HCT116 (cell line): ENCODE results near the gene CHTF18. TPM values are rescaled to one million over a fixed set of nuclear protein-coding genes. Genes with fewer than 3 reads are reported as not detected.

Experiments
- ATAC-seq: fragments of 200-7000 bp; cut with Tn5 transposase; 2 replicates; pipeline ENCODE4 v1.9.1; 2020; ENCODE audit warnings: mild to moderate bottlenecking, moderate library complexity
- BruUV-seq: library from RNA; stranded (reverse); fragments of 400-500 nt; replicated peaks from 2 replicates; lab custom pipeline; 2021; lab: Mats Ljungman, UMichigan
- CTCF ChIA-PET: fragments of 300-600 bp; sonication (Branson Sonifier 250); formaldehyde crosslinking; loops from one replicate; lab custom pipeline; 2021; ENCODE audit warnings: antibody characterized with exemption; lab: Charles Lee
- POLR2A ChIA-PET: fragments of 300-600, 350-600 bp; sonication (Branson Sonifier 250); formaldehyde crosslinking; loops from one replicate; lab custom pipeline; 2021; ENCODE audit warnings: antibody characterized with exemption; lab: Charles Lee
- RAD21 ChIA-PET, 2 experiments: fragments of 300-600 bp; sonication (Branson Sonifier 250); formaldehyde crosslinking; loops; one replicate each; lab custom pipeline; 2023; ENCODE audit warnings: low total read pairs in 2 of 2; ENCODE audit not compliant: uncharacterized antibody in 2 of 2, unreplicated experiment in 2 of 2, low non-redundant PET in 1 of 2; lab: Charles Lee
- DNase-seq: peaks from one replicate; pipeline ENCODE4 v3.0.0-alpha.2; 2010; ENCODE audit warnings: low read depth, low spot score
- H2AFZ ChIP-seq: fragments of 200-600 bp; shearing (Covaris generic), sonication (generic); 2 replicates; pipeline ENCODE4 v1.6.1; 2017; ENCODE audit warnings: low read depth, mixed run types, mixed read lengths, antibody characterized with exemption, low read length; ENCODE audit not compliant: poor library complexity, severe bottlenecking
- H3K27ac ChIP-seq: 2 replicates; pipeline ENCODE4 v1.5.1; 2012; ENCODE audit warnings: low read depth, low read length
- H3K27me3 ChIP-seq: fragments of 200-600 bp; sonication (generic); 2 replicates; pipeline ENCODE4 v1.6.1; 2016; ENCODE audit warnings: mixed run types, low read length, mixed read lengths; ENCODE audit not compliant: insufficient read depth
- H3K36me3 ChIP-seq, 2 experiments: fragments of 200-500 bp in 1 of 2; fragments of 200-600 bp in 1 of 2; sonication (Bioruptor generic) in 1 of 2; sonication (generic) in 1 of 2; 2 replicates each; pipeline versions ENCODE4 v1.5.1 to v1.6.1; 2014 to 2016; ENCODE audit warnings: low read length in 2 of 2, inconsistent platforms in 1 of 2, mixed read lengths in 1 of 2, mixed run types in 1 of 2; ENCODE audit not compliant: insufficient read depth in 2 of 2, control insufficient read depth in 1 of 2
- H3K4me1 ChIP-seq, 2 experiments: fragments of 200-600 bp in 1 of 2; sonication (generic) in 1 of 2; 2 replicates each; pipeline versions ENCODE4 v1.5.1 to v1.6.1; 2012 to 2017; ENCODE audit warnings: low read length in 2 of 2, inconsistent platforms in 1 of 2, mild to moderate bottlenecking in 1 of 2, mixed read lengths in 1 of 2, mixed run types in 1 of 2, moderate library complexity in 1 of 2; ENCODE audit not compliant: insufficient read depth in 2 of 2, control insufficient read depth in 1 of 2
- H3K4me2 ChIP-seq: fragments of 200-600 bp; sonication (generic); 2 replicates; pipeline ENCODE4 v1.6.1; 2017; ENCODE audit warnings: mixed run types, low read length, mixed read lengths
- H3K4me3 ChIP-seq, 2 experiments: fragments of 200-600 bp in 1 of 2; sonication (generic) in 1 of 2; replicated peaks in 1 of 2; 2 replicates each; pipeline ENCODE4 v1.5.1; 2011 to 2016; ENCODE audit warnings: low read length in 2 of 2, control low read depth in 1 of 2, low read depth in 1 of 2, mild to moderate bottlenecking in 1 of 2, mixed read lengths in 1 of 2, mixed run types in 1 of 2
- H3K79me2 ChIP-seq: fragments of 200-600 bp; sonication (generic); 2 replicates; pipeline ENCODE4 v1.6.1; 2017; ENCODE audit warnings: mild to moderate bottlenecking, mixed run types, low read length, moderate library complexity, mixed read lengths; ENCODE audit not compliant: insufficient read depth
- H3K9ac ChIP-seq: fragments of 200-600 bp; sonication (generic); 2 replicates; pipeline ENCODE4 v1.6.1; 2016; ENCODE audit warnings: low read length, mixed read lengths
- H3K9me2 ChIP-seq: fragments of 200-600 bp; sonication (generic), shearing (Covaris generic); 2 replicates; pipeline ENCODE4 v1.6.1; 2017; ENCODE audit warnings: mixed run types, mild to moderate bottlenecking, moderate library complexity; ENCODE audit not compliant: insufficient read depth
- H3K9me3 ChIP-seq, 2 experiments: fragments of 200-500 bp in 1 of 2; fragments of 200-600 bp in 1 of 2; sonication (Bioruptor generic) in 1 of 2; sonication (generic) in 1 of 2; 2 replicates each; pipeline ENCODE4 v1.6.1; 2014 to 2017; ENCODE audit warnings: low read length in 2 of 2, mixed read lengths in 2 of 2, inconsistent platforms in 1 of 2, low read depth in 1 of 2, mild to moderate bottlenecking in 1 of 2, mixed run types in 1 of 2, moderate library complexity in 1 of 2; ENCODE audit not compliant: control insufficient read depth in 1 of 2, insufficient read depth in 1 of 2
- H4K20me1 ChIP-seq: fragments of 200-600 bp; sonication (generic), shearing (Covaris generic); 2 replicates; pipeline ENCODE4 v1.6.1; 2017; ENCODE audit warnings: mixed run types, mild to moderate bottlenecking, moderate library complexity; ENCODE audit not compliant: insufficient read depth
- CEBPB ChIP-seq: IDR thresholded peaks from 2 replicates; pipeline ENCODE4 v1.6.1; 2012; ENCODE audit warnings: low read depth
- ELF1 ChIP-seq: IDR thresholded peaks from 2 replicates; pipeline ENCODE4 v1.6.1; 2012; ENCODE audit warnings: low read depth, borderline replicate concordance
- FOSL1 ChIP-seq: IDR thresholded peaks from 2 replicates; pipeline ENCODE4 v1.6.1; 2012; ENCODE audit warnings: low read depth
- JUND ChIP-seq: IDR thresholded peaks from 2 replicates; pipeline ENCODE4 v1.6.1; 2012
- POLR2AphosphoS5 ChIP-seq: IDR thresholded peaks from 2 replicates; pipeline ENCODE4 v1.6.1; 2011; ENCODE audit warnings: mild to moderate bottlenecking, low read depth, low read length, moderate library complexity
- RAD21 ChIP-seq: IDR thresholded peaks from 2 replicates; pipeline ENCODE4 v1.6.1; 2012; ENCODE audit warnings: low read depth, mild to moderate bottlenecking
- ZFX ChIP-seq: fragments of 450-650 bp; IDR thresholded peaks from 2 replicates; pipeline ENCODE4 v1.6.1; 2017
- ZNF274 ChIP-seq: fragments of 200-500 bp; sonication (Bioruptor generic); IDR thresholded peaks from 2 replicates; pipeline ENCODE4 v1.6.1; 2014; ENCODE audit warnings: mild to moderate bottlenecking, low read depth, low read length, inconsistent platforms
- intact Hi-C: fragments of 100-400 bp; cut with micrococcal nuclease; formaldehyde crosslinking; loops from 2 replicates; pipeline ENCODE4 v1.10.0; 2022
- total RNA-seq: library from RNA; stranded (reverse); gene quantifications from one replicate; pipeline ENCODE4 v1.2.1, GENCODE V29; 2021; ENCODE audit not compliant: unreplicated experiment
- TF ChIP-seq, protein P1 (sequence below): IDR thresholded peaks from 2 replicates; pipeline ENCODE4 v1.6.1; 2012; ENCODE audit warnings: low read depth
- TF ChIP-seq, protein P2 (sequence below): IDR thresholded peaks from 2 replicates; pipeline ENCODE4 v1.6.1; 2011; ENCODE audit warnings: mild to moderate bottlenecking, low read length, moderate library complexity; ENCODE audit not compliant: insufficient replicate concordance; ENCODE audit errors: extremely low read depth
- TF ChIP-seq, protein P3 (sequence below), 3 experiments: fragments of 200-600 bp in 1 of 3; sonication (generic) in 1 of 3; IDR thresholded peaks in 2 of 3; conservative IDR thresholded peaks in 1 of 3; 2 replicates each; pipeline ENCODE4 v1.5.1; 2012 to 2017; ENCODE audit warnings: low read depth in 2 of 3, low read length in 2 of 3, antibody characterized with exemption in 1 of 3, borderline replicate concordance in 1 of 3, control low read depth in 1 of 3, mild to moderate bottlenecking in 1 of 3, mixed read lengths in 1 of 3, mixed run types in 1 of 3, moderate library complexity in 1 of 3; ENCODE audit not compliant: insufficient read depth in 1 of 3

The CHTF18 gene
- total RNA-seq, 1 experiment from 2014 or later: 145 TPM

DNA sequence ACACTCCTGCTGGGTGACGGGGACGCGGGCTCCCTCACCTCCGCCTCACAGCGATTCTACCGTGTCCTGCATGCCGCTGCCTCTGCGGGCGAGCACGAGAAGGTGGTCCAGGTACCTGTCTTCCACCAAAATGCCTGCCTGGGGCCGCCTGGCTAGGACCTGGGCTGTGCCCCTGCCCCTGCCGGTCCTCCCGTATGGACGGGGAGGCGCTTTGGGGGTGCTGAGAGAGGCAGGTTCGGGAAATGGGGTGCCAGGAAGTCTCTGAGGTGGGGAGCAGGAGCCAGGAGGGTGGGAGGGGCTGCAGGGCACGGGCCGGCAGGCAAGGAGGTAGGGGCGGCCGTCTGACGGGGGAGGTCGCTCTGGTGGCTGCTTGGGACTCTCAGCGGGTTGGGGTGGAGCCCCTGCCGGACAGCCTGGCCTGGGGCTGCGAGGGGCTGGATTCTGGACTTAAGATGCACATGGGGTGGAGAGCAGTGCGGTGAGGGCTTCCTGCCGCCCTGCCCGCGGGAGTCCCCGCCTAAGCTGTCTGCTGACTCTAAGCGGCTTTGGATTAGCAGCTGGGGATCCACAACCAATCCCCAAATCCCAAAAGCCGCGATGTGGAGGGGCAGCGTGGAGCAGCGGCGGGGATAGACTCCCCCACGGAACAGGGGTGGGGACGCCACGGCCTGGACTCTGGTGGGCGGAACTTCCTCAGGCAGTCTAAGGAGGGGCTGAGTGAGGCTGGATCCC lies 5.8 kb downstream of the CHTF18 start (continued):
- TF ChIP-seq, protein P1, sequence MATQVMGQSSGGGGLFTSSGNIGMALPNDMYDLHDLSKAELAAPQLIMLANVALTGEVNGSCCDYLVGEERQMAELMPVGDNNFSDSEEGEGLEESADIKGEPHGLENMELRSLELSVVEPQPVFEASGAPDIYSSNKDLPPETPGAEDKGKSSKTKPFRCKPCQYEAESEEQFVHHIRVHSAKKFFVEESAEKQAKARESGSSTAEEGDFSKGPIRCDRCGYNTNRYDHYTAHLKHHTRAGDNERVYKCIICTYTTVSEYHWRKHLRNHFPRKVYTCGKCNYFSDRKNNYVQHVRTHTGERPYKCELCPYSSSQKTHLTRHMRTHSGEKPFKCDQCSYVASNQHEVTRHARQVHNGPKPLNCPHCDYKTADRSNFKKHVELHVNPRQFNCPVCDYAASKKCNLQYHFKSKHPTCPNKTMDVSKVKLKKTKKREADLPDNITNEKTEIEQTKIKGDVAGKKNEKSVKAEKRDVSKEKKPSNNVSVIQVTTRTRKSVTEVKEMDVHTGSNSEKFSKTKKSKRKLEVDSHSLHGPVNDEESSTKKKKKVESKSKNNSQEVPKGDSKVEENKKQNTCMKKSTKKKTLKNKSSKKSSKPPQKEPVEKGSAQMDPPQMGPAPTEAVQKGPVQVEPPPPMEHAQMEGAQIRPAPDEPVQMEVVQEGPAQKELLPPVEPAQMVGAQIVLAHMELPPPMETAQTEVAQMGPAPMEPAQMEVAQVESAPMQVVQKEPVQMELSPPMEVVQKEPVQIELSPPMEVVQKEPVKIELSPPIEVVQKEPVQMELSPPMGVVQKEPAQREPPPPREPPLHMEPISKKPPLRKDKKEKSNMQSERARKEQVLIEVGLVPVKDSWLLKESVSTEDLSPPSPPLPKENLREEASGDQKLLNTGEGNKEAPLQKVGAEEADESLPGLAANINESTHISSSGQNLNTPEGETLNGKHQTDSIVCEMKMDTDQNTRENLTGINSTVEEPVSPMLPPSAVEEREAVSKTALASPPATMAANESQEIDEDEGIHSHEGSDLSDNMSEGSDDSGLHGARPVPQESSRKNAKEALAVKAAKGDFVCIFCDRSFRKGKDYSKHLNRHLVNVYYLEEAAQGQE: no peak
- TF ChIP-seq POLR2AphosphoS5 (no peak), ELF1 (no peak), FOSL1 (no peak)
- TF ChIP-seq, protein P2, sequence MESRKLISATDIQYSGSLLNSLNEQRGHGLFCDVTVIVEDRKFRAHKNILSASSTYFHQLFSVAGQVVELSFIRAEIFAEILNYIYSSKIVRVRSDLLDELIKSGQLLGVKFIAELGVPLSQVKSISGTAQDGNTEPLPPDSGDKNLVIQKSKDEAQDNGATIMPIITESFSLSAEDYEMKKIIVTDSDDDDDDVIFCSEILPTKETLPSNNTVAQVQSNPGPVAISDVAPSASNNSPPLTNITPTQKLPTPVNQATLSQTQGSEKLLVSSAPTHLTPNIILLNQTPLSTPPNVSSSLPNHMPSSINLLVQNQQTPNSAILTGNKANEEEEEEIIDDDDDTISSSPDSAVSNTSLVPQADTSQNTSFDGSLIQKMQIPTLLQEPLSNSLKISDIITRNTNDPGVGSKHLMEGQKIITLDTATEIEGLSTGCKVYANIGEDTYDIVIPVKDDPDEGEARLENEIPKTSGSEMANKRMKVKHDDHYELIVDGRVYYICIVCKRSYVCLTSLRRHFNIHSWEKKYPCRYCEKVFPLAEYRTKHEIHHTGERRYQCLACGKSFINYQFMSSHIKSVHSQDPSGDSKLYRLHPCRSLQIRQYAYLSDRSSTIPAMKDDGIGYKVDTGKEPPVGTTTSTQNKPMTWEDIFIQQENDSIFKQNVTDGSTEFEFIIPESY: no peak

DNA sequence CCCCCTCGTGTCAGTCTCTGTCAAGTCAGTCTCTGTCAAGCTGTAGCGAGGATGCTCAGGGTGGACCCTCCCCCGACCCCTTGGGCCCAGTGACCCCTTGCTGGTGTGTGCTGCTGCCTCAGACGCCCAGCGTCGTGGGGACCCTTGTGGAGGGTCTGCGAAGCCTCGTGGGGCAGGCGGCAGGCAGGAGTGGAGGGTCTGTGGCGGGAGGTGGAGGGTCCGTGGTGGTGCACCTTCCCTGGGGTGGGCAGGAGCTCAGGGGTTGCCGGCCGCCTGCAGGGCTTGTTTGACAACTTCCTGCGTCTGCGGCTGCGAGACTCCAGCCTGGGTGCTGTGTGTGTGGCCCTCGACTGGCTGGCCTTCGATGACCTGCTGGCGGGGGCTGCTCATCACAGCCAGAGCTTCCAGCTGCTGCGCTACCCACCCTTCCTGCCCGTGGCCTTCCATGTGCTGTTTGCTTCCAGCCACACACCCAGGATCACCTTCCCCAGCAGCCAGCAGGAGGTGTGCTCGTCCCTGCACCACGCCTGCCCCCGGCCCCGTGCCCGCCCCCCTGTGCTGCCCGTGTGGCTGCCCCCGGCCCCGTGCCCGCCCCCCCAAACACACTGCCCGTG lies 6.5 kb downstream of the CHTF18 start:
- Histone ChIP-seq H2AFZ (no peak overlapping the region), H3K4me3 (no peak overlapping the region), H3K27ac (peak overlapping the region; percentile 5; the same call in 1 of the 2 replicates), H3K9me2 (no peaks in the 10 kb centered on the region), H3K4me2 (no peak overlapping the region), H4K20me1 (no peaks in the 10 kb centered on the region), H3K4me1 (peaks cover 13 to 37% of the 10 kb centered on the region in 2 experiments), H3K36me3 (peaks cover 0 to 19% of the 10 kb centered on the region in 2 experiments; a peak in 3 of 4 replicates), H3K27me3 (no peaks in the 10 kb centered on the region), H3K79me2 (peaks cover 19% of the 10 kb centered on the region), H3K9me3 (no peaks in the 10 kb centered on the region), H3K9ac (no peak overlapping the region)
- ChIA-PET POLR2A (interaction anchor here (1.0 kb wide), 1 partner anchor 11 kb away, joined by 3 read pairs; no protein-coding TSS in a partner anchor), CTCF (interaction anchor here (1.1 to 2.0 kb wide), 2 partner anchors 83 to 261 kb away, joined by 3 to 9 read pairs; no protein-coding TSS in a partner anchor), RAD21 (no interaction called here)
- intact Hi-C loops: no loop called here
- ATAC-seq (peak; percentile 14; the same call in 1 of the 2 replicates), DNase-seq (no peak)
- no TSS peak for BruUV-seq
- TF ChIP-seq RAD21 (no peak), ZFX (no peak), ZNF274 (no peak), CEBPB (no peak), JUND (no peak), POLR2AphosphoS5 (no peak)
- TF ChIP-seq, protein P1: no peak
- TF ChIP-seq, protein P3, sequence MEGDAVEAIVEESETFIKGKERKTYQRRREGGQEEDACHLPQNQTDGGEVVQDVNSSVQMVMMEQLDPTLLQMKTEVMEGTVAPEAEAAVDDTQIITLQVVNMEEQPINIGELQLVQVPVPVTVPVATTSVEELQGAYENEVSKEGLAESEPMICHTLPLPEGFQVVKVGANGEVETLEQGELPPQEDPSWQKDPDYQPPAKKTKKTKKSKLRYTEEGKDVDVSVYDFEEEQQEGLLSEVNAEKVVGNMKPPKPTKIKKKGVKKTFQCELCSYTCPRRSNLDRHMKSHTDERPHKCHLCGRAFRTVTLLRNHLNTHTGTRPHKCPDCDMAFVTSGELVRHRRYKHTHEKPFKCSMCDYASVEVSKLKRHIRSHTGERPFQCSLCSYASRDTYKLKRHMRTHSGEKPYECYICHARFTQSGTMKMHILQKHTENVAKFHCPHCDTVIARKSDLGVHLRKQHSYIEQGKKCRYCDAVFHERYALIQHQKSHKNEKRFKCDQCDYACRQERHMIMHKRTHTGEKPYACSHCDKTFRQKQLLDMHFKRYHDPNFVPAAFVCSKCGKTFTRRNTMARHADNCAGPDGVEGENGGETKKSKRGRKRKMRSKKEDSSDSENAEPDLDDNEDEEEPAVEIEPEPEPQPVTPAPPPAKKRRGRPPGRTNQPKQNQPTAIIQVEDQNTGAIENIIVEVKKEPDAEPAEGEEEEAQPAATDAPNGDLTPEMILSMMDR (IDR thresholded peaks at IDR 0.05 in 2 of 3, conservative IDR thresholded peaks at IDR 0.05 in 1 of 3; ENCODE audit: borderline replicate concordance in 1 of 3, insufficient read depth in 1 of 3, low read depth in 2 of 3, low read length in 2 of 3): no peak
